D341Med (cell line): ENCODE results near the gene TMEM217.
"Not testable (repeated sequence)": the region's sequence is repeated elsewhere in the genome, so short reads cannot be mapped to it uniquely, and the experiment has no call there.

Source experiments
- DNase-seq: peaks from one replicate; pipeline ENCODE4 v3.0.0; 2012; ENCODE audit warnings: low spot score

TMEM217 gene

GRCh38 chr6:37218061-37218460 is 39.9 kb downstream of the TMEM217 start:
- DNase-seq: no peak

- no peak for DNase-seq
Measured at GRCh38 chr6:37212268-37212667, 45.7 kb downstream of the TMEM217 start.

GRCh38 chr6:37210313-37210968 is 47.5 kb downstream of the TMEM217 start:
- peak; percentile 77 for DNase-seq

- DNase-seq: no peak
Measured at GRCh38 chr6:37209461-37210205, 48.3 kb downstream of the TMEM217 start.

- no peak for DNase-seq
Measured at GRCh38 chr6:37208793-37209192, 49.2 kb downstream of the TMEM217 start.

- DNase-seq: peak; percentile 82
Measured at GRCh38 chr6:37207903-37208456, 50.0 kb downstream of the TMEM217 start.

GRCh38 chr6:37206622-37207021 is 51.3 kb downstream of the TMEM217 start:
- no peak for DNase-seq

GRCh38 chr6:37205997-37206340 is 52.0 kb downstream of the TMEM217 start:
- DNase-seq: no peak

- no peak for DNase-seq
Measured at GRCh38 chr6:37205175-37205996, 52.6 kb downstream of the TMEM217 start.

- DNase-seq: no peak
Measured at GRCh38 chr6:37204014-37204751, 53.8 kb downstream of the TMEM217 start.

- no peak for DNase-seq
Measured at GRCh38 chr6:37202788-37203491, 55.0 kb downstream of the TMEM217 start.

GRCh38 chr6:37201726-37202125 is 56.2 kb downstream of the TMEM217 start:
- no peak for DNase-seq

GRCh38 chr6:37200085-37200484 is 57.9 kb downstream of the TMEM217 start:
- no peak for DNase-seq

- DNase-seq: not testable (repeated sequence)
Measured at GRCh38 chr6:37196451-37196850, 61.5 kb downstream of the TMEM217 start.

- not testable (repeated sequence) for DNase-seq
Measured at GRCh38 chr6:37194886-37195285, 63.1 kb downstream of the TMEM217 start.

- no peak for DNase-seq
Measured at GRCh38 chr6:37192666-37193065, 65.3 kb downstream of the TMEM217 start.

GRCh38 chr6:37190159-37190535 is 67.8 kb downstream of the TMEM217 start:
- DNase-seq: no peak

- no peak for DNase-seq
Measured at GRCh38 chr6:37188962-37189510, 68.9 kb downstream of the TMEM217 start.

GRCh38 chr6:37187321-37188022 is 70.5 kb downstream of the TMEM217 start:
- no peak for DNase-seq
